Kidney capillary endothelial cell (primary cell): ENCODE measurements around the gene GON4L.
"Not testable (repeated sequence)": the region's sequence is repeated elsewhere in the genome, so short reads cannot be mapped to it uniquely, and the experiment has no call there.

Experiments
- DNase-seq: peaks from one replicate; pipeline ENCODE4 v3.0.0-alpha.2; 2018; ENCODE audit warnings: low spot score

Gene GON4L

DNA sequence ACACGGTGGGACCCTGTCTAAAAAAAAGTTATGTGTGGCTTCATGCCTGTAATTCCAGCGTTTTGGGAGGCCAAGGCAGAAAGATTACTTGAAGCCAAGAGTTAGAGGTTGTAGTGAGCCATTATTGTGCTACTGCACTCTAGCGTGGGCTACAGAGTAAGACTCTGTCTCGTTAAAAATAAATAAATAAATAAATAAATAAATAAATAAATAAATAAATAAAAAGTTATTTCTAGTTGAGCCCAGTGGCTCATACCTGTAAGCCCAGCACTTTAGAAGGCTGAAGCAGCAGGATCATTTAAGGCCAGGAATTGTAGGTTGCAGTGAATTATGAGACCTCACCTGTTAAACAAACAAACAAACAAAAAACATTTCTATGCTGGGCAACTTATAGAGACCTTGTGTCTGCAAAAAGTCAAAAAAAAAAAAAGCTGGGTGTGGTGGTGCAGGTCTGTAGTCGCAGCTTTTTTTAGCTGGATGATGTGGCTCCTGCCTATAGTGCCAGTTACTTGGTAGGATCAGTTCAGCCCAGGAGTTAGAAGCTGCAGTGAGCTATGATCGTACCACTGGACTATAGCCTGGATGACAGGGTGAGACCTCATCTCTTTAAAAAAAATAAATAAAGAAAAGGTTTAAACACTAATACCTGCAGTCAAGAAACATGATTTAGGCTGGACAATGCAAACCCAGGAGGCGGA is 25.6 kb downstream of the GON4L start:
- no peak for DNase-seq

DNA sequence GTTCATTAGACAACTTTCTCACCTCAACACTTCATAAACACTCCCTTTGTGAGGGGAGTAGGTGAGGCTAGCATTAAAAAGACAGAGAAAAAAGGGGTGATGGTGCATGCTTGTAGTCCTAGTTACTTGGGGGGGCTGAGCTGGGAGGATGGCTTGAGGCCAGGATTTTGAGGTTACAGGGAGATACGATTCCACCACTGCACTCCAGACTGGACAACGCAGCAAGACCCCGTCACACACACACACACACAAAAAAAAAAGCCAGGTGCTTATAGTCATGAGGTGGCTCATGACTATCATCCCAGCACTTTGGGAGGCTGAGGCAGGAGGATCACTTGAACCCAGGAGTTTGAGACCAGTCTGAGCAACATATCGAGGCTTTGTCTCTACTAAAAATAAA is 29.6 kb downstream of the GON4L start:
- no peak for DNase-seq

DNA sequence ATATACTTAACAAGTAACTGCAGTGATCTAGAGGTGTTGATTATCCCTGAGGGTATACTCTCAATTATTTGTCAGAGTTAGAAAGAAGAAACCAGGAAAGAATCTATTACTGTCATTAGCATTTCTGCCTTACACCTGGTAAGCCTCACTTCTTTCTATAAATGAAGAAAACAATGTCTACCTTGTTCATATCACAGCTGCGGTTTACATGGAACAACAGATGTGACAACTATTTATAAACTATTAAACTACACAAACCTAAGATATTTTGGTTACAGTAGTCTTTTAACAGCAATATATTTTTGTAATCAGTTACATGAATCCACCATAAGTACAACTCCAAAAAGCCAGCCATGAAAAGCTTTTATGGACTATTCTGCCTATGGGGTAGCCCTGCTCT is 40.7 kb downstream of the GON4L start:
- no peak for DNase-seq

DNA sequence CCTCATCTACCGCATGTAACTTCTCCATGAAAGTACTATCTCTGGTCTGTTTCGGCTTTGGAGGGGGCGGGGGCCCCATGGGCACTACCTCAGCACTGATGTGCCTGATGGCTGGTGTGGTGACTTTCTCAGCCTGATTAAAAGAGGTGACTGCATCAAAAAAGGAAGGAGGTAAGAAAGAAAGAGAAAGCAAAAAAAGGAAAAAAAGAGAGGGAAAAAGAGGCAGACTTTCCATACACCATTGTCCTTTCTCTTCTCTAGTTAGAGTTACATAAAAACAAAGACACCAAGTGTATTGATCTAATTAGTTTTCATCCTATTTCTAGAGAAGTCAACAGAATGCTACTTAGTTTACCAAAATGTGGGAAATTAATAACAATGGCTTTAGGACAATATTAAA is 43.3 kb downstream of the GON4L start:
- no peak for DNase-seq

DNA sequence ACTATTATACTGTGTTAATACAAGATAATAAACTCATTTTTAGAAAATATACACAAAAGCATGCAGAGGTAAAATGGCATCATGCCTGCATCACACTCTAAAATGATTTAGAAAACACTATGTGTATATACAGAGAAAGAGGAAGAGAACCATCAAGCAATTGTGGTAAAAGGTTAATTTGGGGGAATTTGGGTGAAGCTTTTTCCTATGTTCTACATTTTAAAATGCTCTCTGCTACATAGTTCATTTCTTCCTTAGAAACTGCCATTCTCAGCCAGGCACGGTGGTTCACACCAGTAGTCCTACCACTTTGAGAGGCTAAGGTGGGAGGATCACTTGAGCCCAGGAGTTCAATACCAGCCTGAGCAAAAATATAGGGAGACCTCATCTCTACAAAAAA is 44.1 kb downstream of the GON4L start:
- no peak for DNase-seq

DNA sequence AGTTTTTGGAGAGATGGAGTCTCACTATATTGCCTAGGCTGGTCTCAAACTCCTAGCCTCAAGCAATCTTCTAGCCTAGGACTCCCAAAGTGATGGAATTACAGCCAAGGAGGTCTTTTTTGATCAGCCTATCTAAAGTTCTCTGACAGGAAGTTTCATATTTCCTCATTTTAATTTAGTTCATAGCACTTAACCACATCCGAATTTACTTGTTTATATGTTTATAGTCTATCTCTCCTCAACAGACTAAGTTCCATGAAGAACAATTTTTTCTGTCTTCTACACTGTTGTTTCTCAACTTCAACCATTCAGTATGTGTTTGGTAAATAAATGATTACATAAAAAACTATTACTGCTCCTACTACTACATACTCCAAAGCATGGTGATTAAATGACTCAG is 47.9 kb downstream of the GON4L start:
- DNase-seq = no peak

DNA sequence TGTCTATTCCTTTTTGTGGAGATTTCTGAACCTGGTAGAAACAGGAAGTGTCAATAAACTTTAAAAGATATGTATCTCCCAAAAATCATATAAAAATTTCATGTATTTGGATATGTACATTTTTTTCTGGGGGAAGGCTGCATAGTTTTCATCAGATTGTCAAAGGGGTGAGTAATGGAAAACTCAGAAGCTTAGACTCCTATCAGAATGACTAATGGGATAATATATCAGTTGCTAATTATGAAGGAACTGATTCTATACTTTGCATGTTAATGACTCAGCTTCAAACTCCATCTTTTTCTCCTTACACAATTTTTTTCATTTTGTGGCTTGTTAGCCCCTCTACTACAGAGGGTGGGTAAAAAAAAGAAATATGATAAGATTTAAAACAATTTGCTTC is 55.9 kb downstream of the GON4L start:
- DNase-seq = peak; percentile 35

DNA sequence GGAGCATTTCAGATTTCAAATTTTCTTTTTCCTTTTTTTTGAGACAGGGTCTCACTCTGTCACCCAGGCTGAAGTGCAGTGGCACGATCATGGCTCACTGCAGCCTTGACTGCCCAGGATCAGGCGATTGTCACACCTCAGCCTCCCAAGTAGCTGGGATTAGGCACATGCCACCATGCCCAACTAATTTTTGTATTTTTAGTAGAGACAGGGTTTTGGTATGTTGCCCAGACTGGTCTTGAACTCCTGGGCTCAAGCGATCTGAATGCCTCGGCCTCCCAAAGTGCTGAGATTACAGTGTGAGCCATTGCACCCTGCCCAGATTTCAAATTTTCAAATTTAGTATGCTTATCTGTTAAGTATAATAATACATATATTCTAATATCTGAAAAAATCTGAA is 61.4 kb downstream of the GON4L start:
- not testable (repeated sequence) for DNase-seq

DNA sequence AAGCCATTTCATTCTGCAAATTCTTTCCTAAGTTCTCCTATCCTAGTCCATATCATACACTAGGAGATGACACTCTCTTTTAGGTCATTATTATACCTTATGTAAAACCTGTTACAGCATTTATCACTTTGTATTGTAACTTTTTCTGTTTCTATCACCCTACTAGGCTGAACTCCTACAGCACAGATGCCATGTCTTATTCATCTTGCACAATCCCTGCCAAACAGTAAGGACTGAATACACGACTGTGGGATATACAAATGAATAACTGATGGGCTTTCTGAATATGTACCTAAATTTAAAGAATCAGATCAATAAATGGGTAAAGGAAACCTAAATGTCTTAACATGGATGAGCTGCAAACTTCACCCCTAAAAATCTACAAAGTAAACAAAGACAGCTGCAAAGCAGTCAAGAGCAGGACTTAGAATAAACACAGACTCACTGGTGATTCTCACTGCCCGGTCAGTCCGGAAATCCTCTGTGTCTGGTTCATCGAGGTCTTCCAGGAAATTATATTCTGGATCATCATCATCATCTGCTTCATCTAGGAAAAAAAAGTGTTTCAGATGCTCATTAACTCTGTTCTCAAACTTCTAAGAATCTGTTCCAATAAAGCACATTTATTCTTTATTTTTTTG is 62.3 kb downstream of the GON4L start:
- DNase-seq = no peak

DNA sequence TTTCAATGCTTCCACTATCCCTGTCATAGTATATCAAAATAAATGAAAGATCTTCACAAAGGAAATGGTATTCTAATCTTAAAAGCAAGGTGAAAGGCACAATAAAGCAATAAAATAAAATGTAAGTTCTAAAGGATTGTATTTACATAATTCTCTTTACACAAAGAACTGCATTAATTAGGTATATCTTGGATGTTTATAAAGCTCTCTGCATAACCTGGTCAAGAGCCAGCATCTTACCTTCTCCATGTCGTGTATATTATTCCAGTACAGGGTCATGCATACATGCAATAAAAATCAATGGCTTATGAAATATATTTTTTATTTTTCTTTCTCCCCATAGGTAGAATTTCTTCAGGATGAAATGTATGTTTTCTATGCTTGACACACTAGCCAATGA is 63.8 kb downstream of the GON4L start:
- DNase-seq = no peak

DNA sequence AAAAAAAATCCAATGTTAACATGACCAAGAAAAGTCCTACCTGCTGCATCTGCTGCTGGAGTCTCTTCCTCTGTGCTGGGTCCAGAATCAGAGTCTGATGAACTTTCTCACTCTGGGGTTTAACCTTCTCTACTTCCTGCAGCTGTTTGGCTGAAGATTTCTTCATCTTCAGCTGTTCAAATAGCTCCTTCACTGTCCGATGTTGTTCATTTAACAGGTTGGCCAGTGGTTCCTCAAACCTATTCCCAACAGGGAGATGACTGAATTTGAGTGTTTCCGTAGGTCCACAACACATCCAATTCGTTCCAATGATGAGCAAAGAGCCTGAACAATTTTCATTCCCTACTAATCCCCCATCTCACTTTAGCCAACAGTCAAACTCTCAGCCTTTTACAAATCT is 79.4 kb downstream of the GON4L start:
- DNase-seq = no peak

DNA sequence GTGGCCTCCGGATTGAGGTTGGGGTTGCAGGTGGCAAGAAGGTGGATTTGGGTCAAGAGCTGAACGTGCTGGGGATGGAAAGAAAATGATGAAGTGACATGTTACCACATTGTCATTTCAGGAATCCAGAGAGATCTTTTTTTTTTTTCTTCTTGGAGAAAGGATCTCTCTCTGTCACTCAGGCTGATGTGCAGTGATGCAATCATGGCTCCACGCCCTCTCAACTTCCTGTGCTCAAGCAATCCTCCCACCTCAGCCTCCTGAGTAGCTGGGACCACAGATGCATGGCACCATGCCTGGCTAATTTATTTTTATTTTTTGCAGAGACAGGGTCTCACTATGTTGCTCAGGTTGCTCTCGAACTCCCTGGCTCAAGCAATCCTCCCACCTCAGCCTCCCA is 80.6 kb downstream of the GON4L start:
- DNase-seq = no peak

DNA sequence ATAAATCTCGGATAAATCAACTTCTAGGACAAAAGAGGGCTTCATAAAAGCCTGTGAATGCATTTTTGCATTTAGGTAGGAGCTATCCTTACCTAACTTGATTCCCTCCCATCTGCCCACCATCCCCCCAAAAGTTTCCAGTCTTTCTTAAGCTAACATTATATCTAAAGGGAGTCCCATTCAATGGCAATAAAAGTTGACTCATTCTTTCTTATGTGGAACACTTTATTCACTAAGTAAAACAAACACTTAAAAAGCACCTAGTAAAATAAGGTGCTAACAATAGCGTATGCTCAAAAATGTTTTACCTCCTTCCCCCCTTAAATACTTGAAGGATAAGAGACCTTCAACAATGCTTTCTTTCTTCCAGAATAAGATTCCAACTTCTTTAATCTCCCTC is 83.8 kb downstream of the GON4L start:
- DNase-seq = no peak

DNA sequence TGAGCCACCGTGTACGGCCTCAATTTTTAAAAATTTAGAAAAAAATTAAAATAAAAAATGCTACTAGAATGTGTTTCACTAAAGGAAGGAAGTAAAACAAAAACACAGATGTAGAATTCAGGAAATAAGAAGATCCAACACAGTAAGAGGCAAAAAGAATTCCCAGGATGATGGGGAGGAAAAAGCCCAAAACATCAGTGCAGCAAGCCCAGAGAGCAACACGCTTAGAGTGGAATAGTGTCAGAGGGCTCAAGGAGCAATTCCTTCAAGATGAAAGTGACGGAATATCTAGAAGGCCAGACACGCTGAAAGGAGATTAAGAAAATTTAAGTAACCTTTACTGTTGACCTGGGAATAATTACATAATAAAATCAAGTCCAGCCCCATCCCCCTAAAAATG is 87.8 kb downstream of the GON4L start:
- DNase-seq = no peak

DNA sequence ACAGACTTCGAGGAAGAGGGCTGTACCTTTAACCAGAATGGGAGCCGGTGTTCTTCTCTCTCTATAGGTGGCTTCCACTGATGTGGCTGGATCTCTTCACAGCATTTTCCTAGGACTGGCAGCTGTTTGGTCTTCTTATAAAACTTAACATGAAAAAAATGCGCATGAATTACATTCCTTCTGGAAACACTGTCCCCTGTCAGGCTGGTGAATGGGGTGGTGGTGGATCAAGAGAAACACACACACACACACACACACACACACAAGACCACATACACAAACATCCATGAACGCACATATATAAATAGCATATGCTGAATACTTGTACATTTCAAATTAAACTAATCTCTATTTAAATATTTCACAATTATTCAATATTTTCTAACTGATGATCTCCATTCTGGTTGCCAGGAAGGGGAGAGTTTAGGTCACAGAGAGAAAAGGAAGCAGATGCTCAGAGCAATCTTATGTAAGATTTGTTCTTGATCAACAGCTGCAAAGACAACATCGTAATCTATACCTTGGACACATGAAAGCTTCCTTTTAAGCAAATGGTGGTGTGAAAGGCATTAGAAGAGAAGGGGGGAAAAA is 89.5 kb downstream of the GON4L start:
- not testable (repeated sequence) for DNase-seq

DNA sequence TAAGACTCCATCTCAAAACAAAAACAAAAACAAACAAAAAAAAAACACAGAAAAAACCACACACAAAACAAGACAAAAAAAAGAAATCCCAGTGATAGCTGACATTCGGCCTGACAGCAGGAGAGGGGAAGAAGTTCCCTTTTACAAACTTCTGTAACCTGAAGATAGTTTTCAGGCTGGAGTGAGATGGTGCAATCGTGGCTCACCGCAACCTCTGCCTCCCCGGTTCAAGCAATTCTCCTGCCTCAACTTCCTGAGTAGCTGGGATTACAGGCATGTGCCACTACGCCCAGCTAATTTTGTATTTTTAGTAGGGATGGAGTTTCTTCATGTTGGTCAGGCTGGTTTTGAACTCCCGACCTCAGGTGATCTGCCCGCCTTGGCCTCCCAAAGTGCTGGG is 93.0 kb downstream of the GON4L start:
- DNase-seq = not testable (repeated sequence)

DNA sequence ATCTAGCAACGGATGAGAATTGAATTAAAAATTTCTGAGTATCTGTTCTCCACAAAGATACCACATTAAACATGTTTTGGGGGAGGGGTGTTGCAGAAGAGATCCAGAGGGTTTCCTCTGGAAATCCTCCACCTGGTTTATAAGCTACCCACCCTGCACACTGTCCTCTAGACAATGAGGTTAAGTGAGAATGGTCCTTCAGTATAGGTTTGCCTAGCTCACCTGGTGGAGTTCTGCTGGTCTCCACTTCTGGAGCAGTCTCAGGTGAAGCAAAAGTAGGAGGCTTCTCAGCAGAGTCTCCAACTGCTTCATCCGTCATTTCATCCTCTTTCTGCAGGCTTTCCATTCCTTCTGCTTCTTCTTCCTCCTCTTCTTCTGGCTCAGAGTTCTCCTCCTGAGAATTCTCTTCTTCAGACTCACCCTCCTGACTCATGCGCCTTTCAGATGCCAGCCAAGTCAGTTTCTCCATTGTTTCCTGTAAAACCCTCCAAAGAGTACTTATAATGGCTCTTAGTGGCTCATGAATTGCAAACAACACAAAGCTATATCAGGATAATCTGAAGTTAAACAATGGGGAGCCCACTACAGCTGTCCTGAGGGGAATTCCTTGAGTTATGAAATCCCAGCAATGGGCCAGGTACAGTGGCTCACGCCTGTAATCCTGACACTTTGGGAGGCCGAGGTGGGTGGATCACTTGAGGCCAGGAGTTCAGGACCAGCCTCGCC is 93.8 kb downstream of the GON4L start:
- DNase-seq = peak; percentile 81

DNA sequence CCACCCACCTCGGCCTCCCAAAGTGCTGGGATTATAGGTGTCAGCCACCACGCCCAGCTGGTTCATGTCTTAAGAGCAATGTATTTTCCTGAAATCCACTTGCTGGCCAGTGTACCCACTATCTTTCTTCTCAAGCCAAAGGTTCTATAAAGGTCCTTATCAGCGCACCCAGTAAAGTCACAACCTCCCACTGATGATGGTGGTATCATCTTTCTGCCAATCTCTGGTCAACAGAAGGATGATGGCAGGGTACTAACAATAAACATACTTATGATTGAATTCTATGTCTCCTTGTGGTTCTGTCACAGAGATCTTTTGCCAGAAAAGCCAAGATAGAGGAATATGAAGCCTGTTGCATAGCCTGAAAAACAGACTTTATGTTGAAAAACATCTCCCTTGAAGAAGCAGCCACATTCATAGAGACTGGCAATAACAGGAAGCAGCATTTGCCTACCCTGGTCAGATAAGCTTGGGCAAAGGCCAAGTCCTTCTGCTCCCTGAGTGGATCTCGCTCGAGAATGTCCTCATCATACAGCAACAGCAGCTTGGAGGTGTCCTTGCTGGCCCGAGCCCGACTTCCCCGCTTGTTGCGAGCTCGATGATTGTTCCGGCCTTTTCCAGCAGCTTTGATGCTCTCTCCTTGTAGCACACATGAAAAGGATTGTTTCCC is 95.1 kb downstream of the GON4L start:
- no peak for DNase-seq

DNA sequence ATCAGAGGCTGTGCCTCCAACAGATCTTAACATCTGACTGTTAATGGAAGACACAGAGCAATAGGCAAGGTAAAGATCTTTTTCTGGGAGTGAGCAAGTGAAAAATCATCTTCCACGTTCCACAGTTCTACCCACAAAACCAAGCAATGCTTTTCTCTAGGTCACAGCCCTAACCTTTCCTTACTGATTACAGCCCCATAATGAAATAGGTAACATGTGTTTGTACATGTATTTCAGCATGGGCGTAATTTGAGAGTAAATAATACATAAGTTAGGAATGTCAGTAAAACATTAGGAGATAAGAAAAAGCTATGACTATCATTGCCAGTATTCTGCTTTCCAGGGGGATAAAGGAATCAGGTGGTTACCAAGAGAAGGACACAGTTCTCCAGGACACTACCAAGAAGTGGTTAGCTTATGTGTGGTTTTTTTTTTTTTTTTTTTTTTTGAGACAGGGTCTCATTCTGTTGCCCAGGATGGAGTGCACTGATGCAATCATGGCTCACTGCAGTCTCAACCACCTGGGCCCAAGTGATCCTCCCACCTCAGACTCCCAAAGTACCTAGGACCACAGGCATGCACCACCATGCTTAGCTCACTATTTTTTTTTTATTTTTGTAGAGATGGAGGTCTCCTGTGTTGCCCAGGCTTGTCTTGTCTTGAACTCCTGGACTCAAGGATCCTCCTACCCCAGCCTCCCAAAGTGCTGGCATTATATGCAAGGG is 96.1 kb downstream of the GON4L start:
- no peak for DNase-seq

DNA sequence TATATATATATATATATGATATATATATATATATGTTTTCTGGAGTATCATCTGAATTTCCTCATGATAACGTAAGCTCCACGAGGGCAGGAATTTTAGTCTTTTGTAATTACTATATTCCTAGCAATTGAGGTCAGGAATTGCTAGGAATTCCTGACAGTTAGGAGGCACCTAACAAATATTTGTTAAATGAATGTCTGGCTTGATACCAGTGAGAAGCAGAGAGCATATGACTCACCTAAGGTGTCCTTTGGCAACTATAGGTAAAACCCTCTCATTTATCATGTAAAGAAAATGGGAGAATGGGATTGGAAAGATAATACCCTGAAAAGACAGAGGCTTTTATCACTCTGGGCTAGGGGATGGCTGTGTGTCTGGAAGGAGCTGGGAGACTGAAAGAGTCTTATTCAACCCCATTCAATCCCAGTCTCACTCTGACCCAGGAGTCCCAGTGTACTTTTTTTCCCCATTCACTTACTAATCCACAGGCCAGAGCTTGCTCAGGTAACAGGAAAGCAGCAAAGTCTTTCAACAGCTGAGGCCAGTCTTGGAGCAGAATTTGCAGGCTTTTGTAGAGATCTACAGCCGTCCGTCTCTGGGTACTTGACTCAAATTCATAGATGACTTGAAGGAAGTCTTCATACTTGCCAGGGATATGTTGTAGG is 96.9 kb downstream of the GON4L start:
- DNase-seq = no peak

DNA sequence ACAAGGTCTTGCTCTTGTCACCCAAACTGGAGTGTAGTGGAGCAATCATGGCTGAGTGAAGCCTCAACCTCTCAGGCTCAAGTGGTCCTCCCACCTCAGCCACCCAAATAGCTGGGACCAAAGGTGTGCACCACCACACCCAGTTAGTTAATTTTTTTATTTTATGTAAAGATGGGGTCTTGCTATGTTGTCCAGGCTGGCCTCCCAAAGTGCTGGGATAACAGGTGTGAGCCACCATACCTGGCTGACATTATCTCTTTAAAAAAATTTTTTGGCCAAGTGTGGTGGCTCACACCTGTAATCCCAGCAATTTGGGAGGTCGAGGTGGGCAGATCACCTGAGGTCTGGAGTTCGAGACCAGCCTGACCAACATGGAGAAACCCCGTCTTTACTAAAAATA is 98.0 kb downstream of the GON4L start:
- DNase-seq = not testable (repeated sequence)
